Epithelial cell of esophagus (primary cell): ENCODE measurements around the gene SOX18.

Experiments used
- DNase-seq: peaks from one replicate; pipeline ENCODE4 v3.0.0; 2010; ENCODE audit warnings: low read depth
- H3K4me3 ChIP-seq: 2 replicates; pipeline ENCODE4 v1.5.1; 2011; ENCODE audit warnings: mild to moderate bottlenecking, low read length, control low read depth
- TF ChIP-seq, protein P1 (sequence below): IDR thresholded peaks from 2 replicates; pipeline ENCODE4 v1.5.1; 2011; ENCODE audit warnings: low read depth, mild to moderate bottlenecking, low read length, control low read depth, inconsistent platforms; ENCODE audit not compliant: insufficient read depth; ENCODE audit errors: missing control alignments

Gene SOX18

DNA sequence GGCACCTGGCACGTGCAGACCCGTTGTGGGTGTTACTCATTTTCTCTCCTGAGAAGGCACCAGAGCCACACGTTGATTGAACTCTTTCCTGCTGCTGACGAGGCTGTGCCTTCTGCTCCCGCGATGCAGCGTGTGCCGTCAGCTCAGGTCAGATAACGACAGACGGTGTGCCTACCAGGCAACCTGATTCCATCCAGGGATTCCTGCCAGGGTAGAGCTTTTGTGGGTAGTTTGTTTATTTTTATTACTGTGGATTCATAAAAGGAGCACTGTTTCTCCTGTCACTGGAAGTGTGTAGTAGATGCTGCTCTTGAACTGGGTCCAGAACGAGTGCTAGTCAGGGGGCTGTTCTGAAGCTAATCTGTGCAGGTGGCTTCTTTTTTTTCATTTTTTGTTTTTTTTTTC, 47.8 kb downstream of the SOX18 start:
- TF ChIP-seq, protein P1, sequence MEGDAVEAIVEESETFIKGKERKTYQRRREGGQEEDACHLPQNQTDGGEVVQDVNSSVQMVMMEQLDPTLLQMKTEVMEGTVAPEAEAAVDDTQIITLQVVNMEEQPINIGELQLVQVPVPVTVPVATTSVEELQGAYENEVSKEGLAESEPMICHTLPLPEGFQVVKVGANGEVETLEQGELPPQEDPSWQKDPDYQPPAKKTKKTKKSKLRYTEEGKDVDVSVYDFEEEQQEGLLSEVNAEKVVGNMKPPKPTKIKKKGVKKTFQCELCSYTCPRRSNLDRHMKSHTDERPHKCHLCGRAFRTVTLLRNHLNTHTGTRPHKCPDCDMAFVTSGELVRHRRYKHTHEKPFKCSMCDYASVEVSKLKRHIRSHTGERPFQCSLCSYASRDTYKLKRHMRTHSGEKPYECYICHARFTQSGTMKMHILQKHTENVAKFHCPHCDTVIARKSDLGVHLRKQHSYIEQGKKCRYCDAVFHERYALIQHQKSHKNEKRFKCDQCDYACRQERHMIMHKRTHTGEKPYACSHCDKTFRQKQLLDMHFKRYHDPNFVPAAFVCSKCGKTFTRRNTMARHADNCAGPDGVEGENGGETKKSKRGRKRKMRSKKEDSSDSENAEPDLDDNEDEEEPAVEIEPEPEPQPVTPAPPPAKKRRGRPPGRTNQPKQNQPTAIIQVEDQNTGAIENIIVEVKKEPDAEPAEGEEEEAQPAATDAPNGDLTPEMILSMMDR, result no peak
- DNase-seq, result no peak
- H3K4me3 ChIP-seq, result no peak overlapping the region

DNA sequence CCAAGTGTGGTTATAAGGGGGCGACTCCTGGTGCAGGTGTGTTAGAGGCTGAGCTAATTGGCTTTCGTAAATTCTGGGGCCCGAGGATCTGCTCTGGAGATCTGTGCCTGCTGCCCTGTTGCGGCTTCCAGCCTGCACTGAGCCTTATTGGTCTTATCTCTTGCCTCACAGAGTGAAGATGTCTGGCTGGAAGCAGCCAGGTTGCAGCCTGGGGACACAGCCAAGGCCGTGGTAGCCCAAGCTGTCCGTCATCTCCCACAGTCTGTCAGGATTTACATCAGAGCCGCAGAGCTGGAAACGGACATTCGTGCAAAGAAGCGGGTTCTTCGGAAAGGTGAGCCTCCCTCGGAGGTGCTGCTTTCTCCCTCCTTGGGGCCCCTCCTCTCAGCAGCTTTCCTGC, 48.5 kb downstream of the SOX18 start:
- TF ChIP-seq, protein P1, result no peak
- DNase-seq, result no peak
- no peak overlapping the region for H3K4me3 ChIP-seq
